Neural progenitor cell (in vitro differentiated cells): ENCODE results near the gene GNAZ.

Source experiments
- EZH2phosphoT487 ChIP-seq: fragments of 200-600 bp; sonication (generic); IDR thresholded peaks from 2 replicates; pipeline ENCODE4 v1.6.1; 2017; ENCODE audit warnings: antibody characterized with exemption
- TF ChIP-seq, protein P1 (sequence below): fragments of 200-600 bp; sonication (generic); IDR thresholded peaks from 2 replicates; pipeline ENCODE4 v1.5.1; 2017; ENCODE audit warnings: antibody characterized with exemption, mild to moderate bottlenecking

DNA sequence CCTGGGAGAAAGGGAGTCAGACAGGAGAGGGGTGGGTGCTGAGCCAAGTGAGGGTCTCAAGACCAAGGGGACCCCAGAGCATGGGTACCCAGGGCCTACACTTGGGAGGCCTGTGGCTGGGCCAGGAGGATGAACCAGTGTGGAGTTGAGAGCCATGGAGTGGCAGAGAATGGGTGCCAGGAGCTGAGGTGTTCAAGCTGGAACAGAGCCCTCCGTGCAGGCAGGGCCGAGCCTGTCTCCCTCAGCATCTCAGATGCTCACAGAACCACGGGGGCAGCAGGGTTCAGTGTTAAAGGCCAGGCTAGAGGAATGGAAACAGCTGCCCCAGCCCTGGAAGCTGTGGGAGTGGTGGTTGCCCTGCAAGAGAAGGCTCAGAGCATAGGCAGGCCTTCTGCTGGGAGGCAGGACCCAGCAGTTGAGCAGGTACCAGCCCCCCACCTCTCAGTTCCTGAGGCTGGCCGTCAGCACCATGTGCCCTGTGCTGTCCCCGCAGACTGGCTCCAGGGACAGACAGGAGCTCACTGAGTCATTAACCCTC is 39.2 kb downstream of the GNAZ start:
- TF ChIP-seq, protein P1, sequence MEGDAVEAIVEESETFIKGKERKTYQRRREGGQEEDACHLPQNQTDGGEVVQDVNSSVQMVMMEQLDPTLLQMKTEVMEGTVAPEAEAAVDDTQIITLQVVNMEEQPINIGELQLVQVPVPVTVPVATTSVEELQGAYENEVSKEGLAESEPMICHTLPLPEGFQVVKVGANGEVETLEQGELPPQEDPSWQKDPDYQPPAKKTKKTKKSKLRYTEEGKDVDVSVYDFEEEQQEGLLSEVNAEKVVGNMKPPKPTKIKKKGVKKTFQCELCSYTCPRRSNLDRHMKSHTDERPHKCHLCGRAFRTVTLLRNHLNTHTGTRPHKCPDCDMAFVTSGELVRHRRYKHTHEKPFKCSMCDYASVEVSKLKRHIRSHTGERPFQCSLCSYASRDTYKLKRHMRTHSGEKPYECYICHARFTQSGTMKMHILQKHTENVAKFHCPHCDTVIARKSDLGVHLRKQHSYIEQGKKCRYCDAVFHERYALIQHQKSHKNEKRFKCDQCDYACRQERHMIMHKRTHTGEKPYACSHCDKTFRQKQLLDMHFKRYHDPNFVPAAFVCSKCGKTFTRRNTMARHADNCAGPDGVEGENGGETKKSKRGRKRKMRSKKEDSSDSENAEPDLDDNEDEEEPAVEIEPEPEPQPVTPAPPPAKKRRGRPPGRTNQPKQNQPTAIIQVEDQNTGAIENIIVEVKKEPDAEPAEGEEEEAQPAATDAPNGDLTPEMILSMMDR, result no peak
- no peak for TF ChIP-seq EZH2phosphoT487
